Activated effector memory CD4-positive, alpha-beta T cell treated with anti-CD3 and anti-CD28 coated beads, Interleukin-2, amount 50 U/mL, for 16 hours (primary cell): ENCODE measurements around the gene NR6A1.
"Not testable (repeated sequence)": the region's sequence is repeated elsewhere in the genome, so short reads cannot be mapped to it uniquely, and the experiment has no call there.

Experiments
- DNase-seq: peaks from one replicate; pipeline ENCODE4 v3.0.0-alpha.2; 2020

The NR6A1 gene

GRCh38 chr9:124652615-124653393 lies 118.3 kb downstream of the NR6A1 start:
- DNase-seq, result no peak

- no peak for DNase-seq
Observed at GRCh38 chr9:124652203-124652602, 118.9 kb downstream of the NR6A1 start.

GRCh38 chr9:124645274-124645673 lies 125.8 kb downstream of the NR6A1 start:
- DNase-seq, result no peak

- DNase-seq, result no peak
Observed at GRCh38 chr9:124639637-124640036, 131.5 kb downstream of the NR6A1 start.

DNA sequence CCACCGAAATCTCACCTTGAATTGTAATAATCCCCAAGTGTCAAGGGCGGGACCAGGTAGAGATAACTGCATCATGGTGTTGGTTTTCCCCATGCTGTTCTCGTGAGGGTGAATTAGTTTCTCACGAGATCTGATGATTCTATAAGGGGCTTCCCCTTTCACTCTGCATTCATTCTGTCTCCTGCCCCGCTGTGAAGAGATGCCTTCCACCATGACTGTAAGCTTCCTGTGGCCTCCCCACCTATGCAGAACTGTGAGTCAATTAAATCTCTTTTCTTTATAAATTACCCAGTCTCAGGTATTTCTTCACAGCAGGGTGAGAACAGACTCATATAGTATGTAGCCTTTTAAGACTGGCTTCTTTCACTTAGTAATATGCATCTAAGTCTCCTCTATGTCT lies 135.8 kb downstream of the NR6A1 start:
- no peak for DNase-seq

DNA sequence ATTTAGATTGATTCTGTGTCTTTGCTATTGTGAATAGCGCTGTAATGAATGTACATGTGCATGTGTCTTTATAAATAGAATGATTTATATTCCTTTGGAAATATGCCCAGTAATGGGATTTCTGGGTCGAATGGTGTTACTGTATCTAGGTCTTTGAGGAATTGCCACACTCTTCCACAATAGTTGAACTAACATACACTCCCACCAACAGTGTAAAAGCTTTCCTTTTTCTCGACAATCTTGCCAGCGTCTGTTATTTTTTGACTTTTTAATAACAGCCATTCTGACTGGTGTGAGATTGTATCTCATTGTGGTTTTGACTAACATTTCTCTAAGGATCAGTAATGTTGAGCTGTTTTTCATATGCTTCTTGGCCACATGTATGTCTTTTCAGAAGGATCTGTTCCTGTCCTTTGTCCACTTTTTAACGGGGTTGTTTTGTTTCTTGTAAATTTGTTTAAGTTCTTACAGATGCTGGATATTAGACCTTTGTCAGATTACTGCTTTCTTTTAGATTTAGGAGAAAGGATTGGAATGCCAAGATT lies 139.0 kb downstream of the NR6A1 start:
- no peak for DNase-seq

DNA sequence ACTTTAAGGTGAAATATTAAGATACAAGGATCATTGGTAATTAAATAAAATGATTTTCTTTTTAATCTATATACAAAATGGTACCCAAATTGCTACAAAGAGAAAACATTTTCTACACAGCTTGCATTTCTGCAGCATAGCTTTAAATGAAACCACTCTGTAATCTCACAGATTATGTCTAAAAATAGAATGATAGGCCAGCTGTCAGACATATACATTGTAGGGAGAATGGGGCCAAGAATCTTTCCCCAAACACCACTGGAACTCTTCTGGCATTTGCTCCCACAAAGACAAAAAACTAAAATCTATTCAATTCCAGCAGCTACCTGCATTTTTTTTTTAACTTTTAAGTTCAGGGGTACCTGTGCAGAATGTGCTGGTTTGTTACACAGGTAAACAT lies 139.8 kb downstream of the NR6A1 start:
- no peak for DNase-seq

- no peak for DNase-seq
Observed at GRCh38 chr9:124629600-124629999, 141.5 kb downstream of the NR6A1 start.

DNA sequence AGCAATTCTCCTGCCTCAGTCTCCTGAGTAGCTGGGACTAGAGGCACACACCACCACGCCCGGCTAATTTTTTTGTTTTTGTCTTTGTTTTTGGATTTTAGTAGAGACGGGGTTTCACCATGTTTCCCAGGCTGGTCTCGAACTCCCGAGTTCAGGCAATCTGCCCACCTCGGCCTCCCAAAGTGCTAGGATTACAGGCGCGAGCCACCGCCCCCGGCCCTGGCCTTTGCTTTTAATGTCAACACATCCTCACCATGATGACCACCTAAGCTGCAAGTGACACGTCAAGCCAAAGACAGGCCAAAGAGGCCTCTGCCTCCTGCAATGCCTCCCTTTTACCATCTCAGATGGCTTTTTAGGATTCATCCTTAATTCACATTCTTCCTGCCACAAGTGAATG lies 142.4 kb downstream of the NR6A1 start:
- no peak for DNase-seq

- DNase-seq, result no peak
Observed at GRCh38 chr9:124626276-124626675, 144.8 kb downstream of the NR6A1 start.

DNA sequence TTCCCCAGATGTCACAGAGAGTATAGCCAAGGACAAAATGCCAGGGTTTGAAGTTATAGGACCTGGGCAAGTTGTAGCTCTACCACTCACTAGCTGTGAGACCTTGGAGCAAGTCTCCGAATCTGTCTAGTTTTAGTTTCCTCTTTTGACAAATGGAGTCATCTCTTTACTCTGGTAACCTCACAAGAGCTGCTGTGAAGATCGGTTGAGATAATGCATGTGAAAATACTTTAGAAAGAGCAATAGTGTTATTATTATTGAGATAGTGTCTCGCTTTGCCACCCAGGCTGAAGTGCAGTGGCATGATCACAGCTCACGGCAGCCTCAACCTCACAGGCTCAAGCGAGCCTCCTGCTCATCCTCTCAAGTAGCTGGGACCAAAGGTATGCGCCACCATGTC lies 146.0 kb downstream of the NR6A1 start:
- DNase-seq, result no peak

DNA sequence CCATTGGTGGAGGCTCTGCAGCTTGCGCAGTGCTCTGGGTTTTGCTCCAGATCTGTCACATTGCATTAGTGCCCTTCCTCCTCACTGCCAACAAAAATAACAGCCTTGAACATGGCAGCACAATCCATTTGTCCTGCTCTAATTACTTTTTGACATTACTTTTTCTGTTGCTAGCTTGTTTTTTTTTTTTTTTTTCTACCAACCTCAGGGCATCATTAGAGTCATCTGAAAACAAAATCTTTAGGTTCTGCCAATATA lies 146.4 kb downstream of the NR6A1 start:
- no peak for DNase-seq

DNA sequence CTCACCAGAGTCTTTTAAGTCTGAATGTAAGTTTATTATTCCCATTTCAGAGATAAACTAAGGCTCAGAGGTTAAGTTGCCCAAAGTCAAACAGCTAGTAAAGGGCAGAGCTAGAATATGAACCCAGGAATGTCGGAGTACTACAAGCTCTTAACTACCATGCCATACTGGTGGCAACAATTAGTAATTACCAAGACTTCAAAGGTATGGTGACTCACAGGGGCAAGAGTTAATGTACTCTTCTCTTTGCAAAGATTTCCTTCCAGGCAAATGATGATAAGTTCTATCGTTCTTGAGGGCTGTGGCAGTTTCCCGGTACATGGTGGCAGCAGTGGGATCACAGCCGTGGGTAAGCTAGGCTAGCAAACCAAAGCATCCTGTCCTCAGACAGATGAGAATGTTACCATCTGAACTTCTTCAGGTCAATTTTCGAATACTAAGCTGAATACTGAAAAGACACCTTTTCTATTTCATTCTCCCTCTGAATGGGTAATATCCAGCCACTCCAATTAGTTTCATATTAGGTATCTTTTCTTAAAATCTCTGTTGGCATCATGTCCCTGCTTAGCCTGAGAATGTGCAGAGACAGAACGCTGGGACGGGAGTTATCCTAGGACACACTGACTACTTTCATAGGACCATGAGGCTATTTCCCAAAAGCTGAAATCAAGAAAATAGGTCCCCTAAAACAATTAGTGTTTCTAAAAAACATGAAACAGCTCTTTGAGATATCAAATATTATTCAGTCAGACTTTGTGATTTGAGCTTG lies 147.0 kb downstream of the NR6A1 start:
- DNase-seq, result no peak

- DNase-seq, result no peak
Observed at GRCh38 chr9:124622882-124623281, 148.2 kb downstream of the NR6A1 start.

GRCh38 chr9:124621371-124622328 lies 149.5 kb downstream of the NR6A1 start:
- no peak for DNase-seq

DNA sequence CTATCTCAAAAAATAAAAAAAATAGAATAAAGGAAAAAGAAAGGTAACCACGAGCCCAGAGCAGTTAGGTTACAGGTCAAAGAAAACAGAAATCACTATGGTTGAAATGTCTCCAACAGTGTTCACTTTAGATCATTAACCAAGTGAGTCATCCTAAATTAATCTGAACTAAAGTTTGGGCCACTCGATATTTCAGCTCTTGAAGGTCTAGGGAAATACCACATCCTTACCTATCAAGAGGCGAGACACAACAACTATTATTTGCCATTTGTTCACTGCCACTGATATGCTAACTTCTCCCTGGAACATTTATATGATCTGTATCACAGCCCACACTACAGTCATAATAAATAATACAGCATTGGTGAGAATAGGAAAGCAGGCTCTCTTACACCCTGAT lies 152.6 kb downstream of the NR6A1 start:
- DNase-seq, result no peak

DNA sequence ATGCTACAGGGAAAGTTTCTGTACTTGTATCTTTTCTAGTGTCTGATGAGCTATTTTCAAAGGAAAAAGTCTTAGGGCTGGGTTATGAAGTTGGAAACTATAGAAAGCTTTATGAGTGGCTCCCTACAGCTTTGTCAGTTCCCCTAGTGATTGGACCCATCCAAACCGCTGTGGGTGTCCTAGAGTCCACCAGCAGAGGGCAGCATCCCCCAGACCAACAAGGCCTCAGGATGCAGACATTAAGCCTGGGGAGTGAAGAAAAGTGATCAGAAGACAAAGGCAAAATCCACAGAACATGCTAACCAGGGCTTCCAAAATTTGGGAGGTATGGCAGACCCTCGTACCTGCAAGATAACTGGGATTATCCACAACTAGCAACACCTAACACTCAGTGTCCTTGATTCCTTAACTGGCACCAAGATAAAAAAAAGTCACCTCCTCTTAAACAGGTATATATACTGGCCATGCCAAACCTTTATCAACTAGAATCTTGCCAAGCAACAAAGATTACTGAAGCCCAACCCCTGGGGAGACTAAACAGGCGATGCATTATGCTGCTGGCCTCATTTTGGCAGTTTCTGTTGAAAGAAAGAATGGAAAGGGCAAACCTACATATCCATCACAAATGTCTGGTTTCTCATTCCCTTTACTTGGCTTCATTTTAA lies 153.5 kb downstream of the NR6A1 start:
- peak; percentile 85 for DNase-seq

DNA sequence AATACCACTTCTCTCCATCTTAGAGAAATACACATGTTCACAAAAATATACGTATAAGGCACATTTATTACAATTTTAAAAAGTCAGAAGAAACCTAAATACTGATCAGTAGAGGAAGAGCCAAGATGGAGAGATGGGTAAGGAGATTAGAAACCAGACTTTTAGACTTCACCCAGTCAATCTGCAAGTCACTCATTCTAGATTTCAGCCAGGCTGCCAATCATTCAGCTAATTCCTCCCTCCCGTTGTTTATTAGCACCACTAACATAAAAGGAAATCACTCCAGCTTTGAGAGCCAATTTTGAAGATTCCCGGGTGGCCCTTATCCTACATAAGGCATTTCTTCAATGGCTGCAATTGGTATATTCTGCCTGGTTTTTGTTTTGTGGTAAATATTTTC lies 154.2 kb downstream of the NR6A1 start:
- DNase-seq, result no peak

- DNase-seq, result not testable (repeated sequence)
Observed at GRCh38 chr9:124615840-124616239, 155.3 kb downstream of the NR6A1 start.

DNA sequence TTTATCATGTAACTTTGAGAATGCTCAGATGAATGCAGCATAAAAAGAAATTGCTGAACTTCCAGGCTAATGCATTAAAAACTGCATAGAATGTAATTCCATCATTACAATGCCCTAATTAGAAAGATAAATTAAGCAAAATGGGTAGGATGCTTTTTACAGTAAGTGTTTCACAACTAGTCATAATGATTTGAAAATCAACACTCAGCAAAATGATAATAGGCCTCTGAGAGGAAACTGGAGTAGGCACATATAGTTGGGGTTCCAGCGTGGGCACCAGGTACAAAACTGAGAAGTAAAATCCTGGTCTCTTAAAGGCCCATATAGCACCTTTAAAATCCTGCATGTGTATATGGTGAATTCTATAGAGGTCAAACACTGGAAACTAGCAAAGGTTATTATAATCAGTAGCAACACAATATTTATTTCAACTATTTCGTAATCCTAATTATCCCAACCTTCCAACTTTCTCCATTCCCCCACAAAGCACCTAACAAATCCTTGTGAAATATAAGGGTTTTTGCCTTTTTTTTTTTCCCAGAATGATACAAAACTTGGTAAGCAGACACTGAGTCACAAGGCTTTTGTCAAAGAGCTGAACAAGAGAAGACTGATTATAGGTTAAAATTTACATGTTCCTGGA lies 155.9 kb downstream of the NR6A1 start:
- no peak for DNase-seq

DNA sequence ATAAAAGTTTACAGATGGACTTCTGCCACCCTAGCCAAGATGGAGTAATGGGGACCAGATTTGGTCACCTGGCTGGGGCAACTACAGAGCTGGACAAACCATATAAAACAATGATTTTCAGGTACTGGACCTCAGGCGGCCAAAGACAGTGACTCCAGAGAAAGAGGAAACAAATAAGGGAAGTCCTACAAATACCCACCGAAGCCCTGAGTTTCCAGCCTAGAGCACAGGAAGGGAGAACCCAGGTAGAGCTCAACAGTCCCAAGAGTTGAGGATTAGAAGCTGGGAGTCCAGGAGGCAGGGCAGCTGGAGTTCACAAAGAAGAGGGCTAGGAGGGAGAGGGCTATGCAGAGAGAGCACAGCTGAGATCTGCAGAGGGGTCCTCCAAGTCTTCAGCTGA lies 157.3 kb downstream of the NR6A1 start:
- no peak for DNase-seq

DNA sequence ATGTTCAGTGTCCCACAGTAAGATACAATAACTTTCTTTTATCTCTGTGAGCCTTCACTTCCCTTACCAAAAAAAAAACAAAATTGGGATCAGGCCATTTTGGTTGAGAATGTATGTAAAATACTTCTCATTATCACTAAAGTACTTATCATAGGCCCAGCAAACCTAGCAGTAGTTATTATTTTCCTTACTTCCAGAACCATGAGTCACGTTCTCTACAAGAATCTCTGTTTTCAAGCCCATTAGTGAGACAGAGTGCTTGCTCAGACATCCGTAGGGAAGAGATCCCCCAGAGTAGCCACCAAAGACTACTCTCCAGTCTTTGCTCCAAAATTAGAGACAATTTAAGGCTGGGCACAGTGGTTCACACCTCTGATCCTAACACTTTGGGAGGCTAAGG lies 160.0 kb downstream of the NR6A1 start:
- no peak for DNase-seq
